Measurements from ENCODE around the gene MRTFA.

DNA sequence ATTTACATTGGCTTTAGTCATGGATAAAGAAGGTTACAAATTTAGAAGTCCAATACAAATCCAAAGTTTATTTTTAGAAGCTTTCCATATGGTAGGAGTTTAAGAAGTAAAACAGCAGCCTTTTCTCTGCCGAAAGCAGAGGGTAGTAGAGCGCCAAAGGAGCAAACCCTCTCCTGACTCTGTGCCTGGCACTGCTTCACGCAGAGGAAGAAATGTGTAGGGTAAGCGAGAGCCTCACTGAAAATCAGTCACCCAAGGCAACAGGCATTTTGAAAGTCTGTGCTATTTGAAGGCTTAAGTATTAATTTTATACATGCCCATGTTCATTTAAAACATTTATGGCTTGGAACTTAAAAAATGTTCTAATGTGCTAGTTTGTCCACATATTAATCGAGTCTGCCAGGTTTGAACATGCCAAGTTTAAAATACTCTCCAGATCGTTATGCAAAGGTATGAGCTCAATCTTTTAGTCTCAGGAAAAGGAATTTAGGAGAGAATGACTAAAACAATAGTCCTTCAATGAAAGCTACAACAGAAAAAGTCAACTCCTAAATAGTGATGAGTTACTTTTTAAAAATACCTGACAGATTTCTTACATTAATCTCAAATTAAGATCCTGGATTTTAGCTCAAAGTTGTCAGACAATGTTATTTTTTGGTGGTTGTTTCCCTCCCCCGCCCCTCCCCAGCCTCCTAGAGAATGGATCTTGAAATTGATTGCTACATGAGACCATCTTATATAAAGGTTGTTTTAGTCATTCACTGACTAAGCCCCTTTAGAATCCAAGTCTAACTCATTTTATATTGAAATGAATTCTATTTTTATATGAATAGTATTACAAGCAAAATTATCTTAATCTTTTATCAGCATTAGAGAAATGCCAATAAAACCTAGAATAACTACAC lies 38.7 kb downstream of the MRTFA start:
- TF ChIP-seq, protein P1, sequence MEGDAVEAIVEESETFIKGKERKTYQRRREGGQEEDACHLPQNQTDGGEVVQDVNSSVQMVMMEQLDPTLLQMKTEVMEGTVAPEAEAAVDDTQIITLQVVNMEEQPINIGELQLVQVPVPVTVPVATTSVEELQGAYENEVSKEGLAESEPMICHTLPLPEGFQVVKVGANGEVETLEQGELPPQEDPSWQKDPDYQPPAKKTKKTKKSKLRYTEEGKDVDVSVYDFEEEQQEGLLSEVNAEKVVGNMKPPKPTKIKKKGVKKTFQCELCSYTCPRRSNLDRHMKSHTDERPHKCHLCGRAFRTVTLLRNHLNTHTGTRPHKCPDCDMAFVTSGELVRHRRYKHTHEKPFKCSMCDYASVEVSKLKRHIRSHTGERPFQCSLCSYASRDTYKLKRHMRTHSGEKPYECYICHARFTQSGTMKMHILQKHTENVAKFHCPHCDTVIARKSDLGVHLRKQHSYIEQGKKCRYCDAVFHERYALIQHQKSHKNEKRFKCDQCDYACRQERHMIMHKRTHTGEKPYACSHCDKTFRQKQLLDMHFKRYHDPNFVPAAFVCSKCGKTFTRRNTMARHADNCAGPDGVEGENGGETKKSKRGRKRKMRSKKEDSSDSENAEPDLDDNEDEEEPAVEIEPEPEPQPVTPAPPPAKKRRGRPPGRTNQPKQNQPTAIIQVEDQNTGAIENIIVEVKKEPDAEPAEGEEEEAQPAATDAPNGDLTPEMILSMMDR (conservative IDR thresholded peaks at IDR 0.05; ENCODE audit: low read length) = no peak
- TF ChIP-seq EZH2phosphoT487 (IDR thresholded peaks at IDR 0.05; ENCODE audit: borderline replicate concordance, low read depth, low read length) = no peak
